ENCODE data around the gene DAP. TPM values are rescaled to one million over a fixed set of nuclear protein-coding genes. Genes with fewer than 3 reads are reported as not detected.

DAP gene
- polyA plus RNA-seq, 1 experiment: 117 TPM

DNA sequence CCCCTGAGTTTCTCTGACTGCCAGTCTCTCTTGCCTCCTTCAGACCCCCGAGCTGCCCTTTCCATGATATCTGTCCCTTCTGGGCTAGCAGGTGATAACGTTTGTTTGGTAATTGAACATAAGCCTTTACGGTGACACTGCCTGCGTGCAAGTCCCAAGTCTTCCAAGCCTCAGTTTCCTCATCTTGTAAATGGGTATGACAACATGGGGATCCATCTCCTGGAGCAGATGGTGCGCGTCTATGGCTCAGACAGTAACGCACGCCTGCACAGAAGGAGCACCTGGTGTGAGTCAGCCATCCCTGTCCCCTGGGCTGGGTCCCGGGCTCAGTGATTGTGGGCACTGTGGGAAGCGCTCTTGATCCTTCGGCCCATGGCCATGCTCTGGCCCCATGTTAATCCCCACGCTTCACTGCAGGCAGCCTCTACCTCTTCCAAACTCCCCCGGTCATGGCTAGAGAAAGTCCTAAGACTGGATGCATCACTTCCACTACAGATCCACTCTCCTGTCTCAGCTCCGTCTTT is 85.8 kb downstream of the DAP start:
- Histone ChIP-seq H3K4me3 (ENCODE audit: low read depth, low read length) (no peak overlapping the region), H3K27ac (ENCODE audit: low read depth, low read length) (no peak overlapping the region), H3K27me3 (ENCODE audit: control insufficient read depth, insufficient read depth, low read length) (no peaks in the 10 kb centered on the region), H3K9me3 (ENCODE audit: control insufficient read depth, insufficient read depth, low read length) (no peaks in the 10 kb centered on the region; the same call in 1 of the 2 replicates)
- CTCF ChIA-PET: interaction anchor here (1.5 kb wide), 1 partner anchor 17 kb away, joined by 5 read pairs; no protein-coding TSS in a partner anchor
- no peak for DNase-seq (ENCODE audit: low read depth, low spot score)
- TF ChIP-seq, protein P1, sequence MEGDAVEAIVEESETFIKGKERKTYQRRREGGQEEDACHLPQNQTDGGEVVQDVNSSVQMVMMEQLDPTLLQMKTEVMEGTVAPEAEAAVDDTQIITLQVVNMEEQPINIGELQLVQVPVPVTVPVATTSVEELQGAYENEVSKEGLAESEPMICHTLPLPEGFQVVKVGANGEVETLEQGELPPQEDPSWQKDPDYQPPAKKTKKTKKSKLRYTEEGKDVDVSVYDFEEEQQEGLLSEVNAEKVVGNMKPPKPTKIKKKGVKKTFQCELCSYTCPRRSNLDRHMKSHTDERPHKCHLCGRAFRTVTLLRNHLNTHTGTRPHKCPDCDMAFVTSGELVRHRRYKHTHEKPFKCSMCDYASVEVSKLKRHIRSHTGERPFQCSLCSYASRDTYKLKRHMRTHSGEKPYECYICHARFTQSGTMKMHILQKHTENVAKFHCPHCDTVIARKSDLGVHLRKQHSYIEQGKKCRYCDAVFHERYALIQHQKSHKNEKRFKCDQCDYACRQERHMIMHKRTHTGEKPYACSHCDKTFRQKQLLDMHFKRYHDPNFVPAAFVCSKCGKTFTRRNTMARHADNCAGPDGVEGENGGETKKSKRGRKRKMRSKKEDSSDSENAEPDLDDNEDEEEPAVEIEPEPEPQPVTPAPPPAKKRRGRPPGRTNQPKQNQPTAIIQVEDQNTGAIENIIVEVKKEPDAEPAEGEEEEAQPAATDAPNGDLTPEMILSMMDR (IDR thresholded peaks at IDR 0.05; ENCODE audit: low read depth, low read length): no peak
- POLR2A ChIA-PET: no interaction called here

DNA sequence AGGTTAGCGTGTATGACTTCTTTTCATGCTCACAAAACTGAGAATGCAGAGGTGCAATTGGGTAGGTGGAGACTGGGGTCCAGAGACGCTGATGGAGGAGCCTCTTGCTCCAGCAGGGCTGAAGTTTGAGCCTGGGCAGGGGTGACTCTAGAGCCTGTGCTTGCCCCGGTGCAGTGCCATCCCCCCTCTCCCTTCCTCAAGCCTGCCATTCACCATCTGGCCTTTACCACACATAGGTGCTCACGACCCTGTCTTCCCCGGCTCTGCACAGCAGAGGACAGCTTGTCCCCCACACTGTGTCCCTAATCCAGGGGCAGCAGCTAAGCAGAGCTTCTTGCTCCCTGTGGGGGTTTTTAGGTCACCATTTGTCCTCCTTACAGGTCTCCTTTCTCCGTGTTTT is 86.5 kb downstream of the DAP start:
- CTCF ChIA-PET: interaction anchor here (1.5 kb wide), 1 partner anchor 17 kb away, joined by 5 read pairs; no protein-coding TSS in a partner anchor
- POLR2A ChIA-PET: no interaction called here
- no peak for DNase-seq (ENCODE audit: low read depth, low spot score)

DNA sequence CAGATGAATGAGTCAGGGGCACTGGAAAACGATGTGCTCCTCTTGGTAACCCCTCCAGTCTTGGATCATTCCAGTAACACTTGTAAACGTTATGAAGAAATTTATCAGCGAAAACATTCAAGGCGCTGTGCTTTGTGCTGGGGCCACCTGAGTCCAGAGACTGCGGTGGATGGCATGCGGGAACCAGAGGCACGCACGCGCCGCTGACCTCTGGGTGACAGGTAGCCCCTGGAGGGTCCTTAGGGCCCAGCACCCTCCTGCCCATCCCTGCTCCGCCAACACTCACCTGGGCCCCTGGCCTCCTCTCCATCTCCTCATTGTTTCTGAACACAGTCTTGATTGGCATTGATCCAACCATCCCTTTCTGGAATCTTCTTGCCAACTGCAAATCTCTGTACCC is 86.9 kb downstream of the DAP start:
- CTCF ChIA-PET: interaction anchor here (1.5 kb wide), 1 partner anchor 18 kb away, joined by 5 read pairs; no protein-coding TSS in a partner anchor

More for the DNA sequence above, 86.5 kb downstream of the DAP start:
- Histone ChIP-seq H3K27ac (ENCODE audit: low read depth, low read length) (no peak overlapping the region), H3K27me3 (ENCODE audit: control insufficient read depth, insufficient read depth, low read length) (no peaks in the 10 kb centered on the region), H3K9me3 (ENCODE audit: control insufficient read depth, insufficient read depth, low read length) (no peaks in the 10 kb centered on the region; the same call in 1 of the 2 replicates), H3K4me3 (ENCODE audit: low read depth, low read length) (no peak overlapping the region)
- TF ChIP-seq, protein P1 (IDR thresholded peaks at IDR 0.05; ENCODE audit: low read depth, low read length): no peak

DNA sequence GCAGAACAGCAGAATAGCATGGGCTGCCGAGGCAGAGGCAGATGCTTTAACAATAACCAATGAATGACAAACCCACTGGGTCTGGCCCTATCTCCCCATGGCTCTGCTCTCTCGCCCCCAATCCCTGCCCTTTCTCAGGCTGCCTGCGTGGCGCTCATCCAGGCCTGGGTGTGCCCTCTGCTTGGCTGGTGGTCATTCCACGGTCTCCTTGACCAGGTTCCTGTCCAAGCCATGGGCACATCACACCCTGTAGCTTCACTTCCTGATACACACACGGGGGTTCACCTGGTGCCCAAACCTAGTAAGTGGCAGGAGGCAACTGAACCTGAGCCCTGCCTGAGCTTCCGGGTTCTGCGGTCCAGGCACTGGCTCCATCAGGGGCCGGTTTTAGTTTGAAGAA is 87.6 kb downstream of the DAP start:
- Histone ChIP-seq H3K9me3 (ENCODE audit: control insufficient read depth, insufficient read depth, low read length) (peaks cover 6% of the 10 kb centered on the region), H3K4me3 (ENCODE audit: low read depth, low read length) (no peak overlapping the region), H3K27ac (ENCODE audit: low read depth, low read length) (no peak overlapping the region), H3K27me3 (ENCODE audit: control insufficient read depth, insufficient read depth, low read length) (no peaks in the 10 kb centered on the region)
- TF ChIP-seq, protein P1 (IDR thresholded peaks at IDR 0.05; ENCODE audit: low read depth, low read length): no peak
- DNase-seq (ENCODE audit: low read depth, low spot score): no peak
- ChIA-PET CTCF (no interaction called here), POLR2A (no interaction called here)

More for the DNA sequence above, 86.9 kb downstream of the DAP start:
- no peaks in the 10 kb centered on the region; the same call in none of the 2 replicates for H3K9me3 ChIP-seq (ENCODE audit: control insufficient read depth, insufficient read depth, low read length)
- H3K27ac ChIP-seq (ENCODE audit: low read depth, low read length): no peak overlapping the region
- DNase-seq (ENCODE audit: low read depth, low spot score): no peak
- TF ChIP-seq, protein P1 (IDR thresholded peaks at IDR 0.05; ENCODE audit: low read depth, low read length): no peak
- POLR2A ChIA-PET: no interaction called here
- H3K4me3 ChIP-seq (ENCODE audit: low read depth, low read length): no peak overlapping the region
- no peaks in the 10 kb centered on the region for H3K27me3 ChIP-seq (ENCODE audit: control insufficient read depth, insufficient read depth, low read length)

DNA sequence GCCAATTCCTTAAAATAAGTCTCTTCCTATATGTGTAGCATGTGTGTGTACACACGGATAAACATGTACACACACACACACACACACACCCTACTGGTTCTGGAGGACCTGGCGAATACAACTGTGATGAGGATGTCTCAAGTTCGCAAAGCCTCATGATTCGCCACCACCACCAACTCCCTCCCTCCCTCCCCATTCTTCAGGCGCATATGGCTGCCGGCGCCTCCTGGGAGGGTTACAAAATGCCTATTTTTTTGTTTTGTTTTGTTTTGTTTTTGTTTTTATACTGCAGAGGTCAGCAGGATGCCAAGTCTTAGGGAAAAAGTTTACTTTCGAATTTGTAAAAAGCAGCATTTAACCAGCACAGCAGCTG is 88.0 kb downstream of the DAP start:
- ChIA-PET POLR2A (no interaction called here), CTCF (no interaction called here)
- TF ChIP-seq, protein P1 (IDR thresholded peaks at IDR 0.05; ENCODE audit: low read depth, low read length): no peak
- Histone ChIP-seq H3K4me3 (ENCODE audit: low read depth, low read length) (no peak overlapping the region), H3K9me3 (ENCODE audit: control insufficient read depth, insufficient read depth, low read length) (peaks cover 6% of the 10 kb centered on the region), H3K27ac (ENCODE audit: low read depth, low read length) (no peak overlapping the region), H3K27me3 (ENCODE audit: control insufficient read depth, insufficient read depth, low read length) (no peaks in the 10 kb centered on the region)
- no peak for DNase-seq (ENCODE audit: low read depth, low spot score)

Measured in AG04450 (cell line).